GM18520 (cell line): ENCODE measurements around the gene TOGARAM1.

Source experiments
- ATAC-seq: cut with Tn5 transposase; IDR thresholded peaks from one replicate; pipeline ENCODE4 v1.9.1; 2021; ENCODE audit not compliant: unreplicated experiment

The TOGARAM1 gene, protein sequence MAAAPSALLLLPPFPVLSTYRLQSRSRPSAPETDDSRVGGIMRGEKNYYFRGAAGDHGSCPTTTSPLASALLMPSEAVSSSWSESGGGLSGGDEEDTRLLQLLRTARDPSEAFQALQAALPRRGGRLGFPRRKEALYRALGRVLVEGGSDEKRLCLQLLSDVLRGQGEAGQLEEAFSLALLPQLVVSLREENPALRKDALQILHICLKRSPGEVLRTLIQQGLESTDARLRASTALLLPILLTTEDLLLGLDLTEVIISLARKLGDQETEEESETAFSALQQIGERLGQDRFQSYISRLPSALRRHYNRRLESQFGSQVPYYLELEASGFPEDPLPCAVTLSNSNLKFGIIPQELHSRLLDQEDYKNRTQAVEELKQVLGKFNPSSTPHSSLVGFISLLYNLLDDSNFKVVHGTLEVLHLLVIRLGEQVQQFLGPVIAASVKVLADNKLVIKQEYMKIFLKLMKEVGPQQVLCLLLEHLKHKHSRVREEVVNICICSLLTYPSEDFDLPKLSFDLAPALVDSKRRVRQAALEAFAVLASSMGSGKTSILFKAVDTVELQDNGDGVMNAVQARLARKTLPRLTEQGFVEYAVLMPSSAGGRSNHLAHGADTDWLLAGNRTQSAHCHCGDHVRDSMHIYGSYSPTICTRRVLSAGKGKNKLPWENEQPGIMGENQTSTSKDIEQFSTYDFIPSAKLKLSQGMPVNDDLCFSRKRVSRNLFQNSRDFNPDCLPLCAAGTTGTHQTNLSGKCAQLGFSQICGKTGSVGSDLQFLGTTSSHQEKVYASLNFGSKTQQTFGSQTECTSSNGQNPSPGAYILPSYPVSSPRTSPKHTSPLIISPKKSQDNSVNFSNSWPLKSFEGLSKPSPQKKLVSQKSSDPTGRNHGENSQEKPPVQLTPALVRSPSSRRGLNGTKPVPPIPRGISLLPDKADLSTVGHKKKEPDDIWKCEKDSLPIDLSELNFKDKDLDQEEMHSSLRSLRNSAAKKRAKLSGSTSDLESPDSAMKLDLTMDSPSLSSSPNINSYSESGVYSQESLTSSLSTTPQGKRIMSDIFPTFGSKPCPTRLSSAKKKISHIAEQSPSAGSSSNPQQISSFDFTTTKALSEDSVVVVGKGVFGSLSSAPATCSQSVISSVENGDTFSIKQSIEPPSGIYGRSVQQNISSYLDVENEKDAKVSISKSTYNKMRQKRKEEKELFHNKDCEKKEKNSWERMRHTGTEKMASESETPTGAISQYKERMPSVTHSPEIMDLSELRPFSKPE (N-terminal part only)

DNA sequence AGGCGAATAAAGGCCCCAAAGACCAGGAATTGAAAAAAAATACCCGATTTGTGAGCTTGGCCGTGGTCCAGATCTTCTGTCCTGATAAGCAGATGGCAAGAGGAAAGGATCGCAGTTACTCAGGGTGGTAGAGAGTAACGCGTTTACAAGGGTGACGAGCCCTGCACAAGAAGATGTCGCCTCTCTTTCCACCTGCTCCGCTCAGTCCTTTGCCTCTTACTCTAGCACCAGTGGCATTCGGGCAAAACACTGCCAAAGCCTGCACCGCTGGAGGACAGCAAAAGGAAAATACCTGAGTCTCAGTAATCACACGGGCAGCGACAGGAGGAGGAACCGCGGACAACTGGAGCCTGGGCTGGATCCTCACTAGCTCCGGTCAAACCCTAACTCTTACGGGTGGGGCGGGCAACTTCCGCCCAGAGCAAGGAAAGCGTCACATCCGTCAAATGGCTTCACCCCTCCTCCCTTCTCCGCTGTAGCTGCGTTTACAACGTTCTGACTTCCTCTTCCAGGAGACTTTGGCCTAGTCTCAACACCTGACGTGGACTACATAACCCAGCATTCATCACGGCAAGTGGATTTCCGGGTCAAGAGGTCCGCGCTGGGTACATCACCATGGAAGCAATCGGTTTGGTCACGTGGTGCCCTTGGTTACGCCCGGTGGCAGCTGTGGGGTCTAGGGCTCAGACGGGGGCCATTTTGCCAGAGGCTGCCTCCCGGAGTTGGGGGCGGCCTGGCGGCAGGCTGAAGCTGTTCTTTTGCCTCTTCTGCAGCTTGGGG lies at the start of gene TOGARAM1, which contains the start of gene KLHL28:
TSS of gene TOGARAM1 (plus strand) at position 637 of the 780 bp plus-strand sequence. CDS start 232 bp downstream, outside the sequence.
TSS of gene KLHL28 (minus strand) at position 394 of the 780 bp plus-strand sequence. CDS start 16,019 bp downstream, outside the sequence.
- peak; percentile 95 for ATAC-seq

DNA sequence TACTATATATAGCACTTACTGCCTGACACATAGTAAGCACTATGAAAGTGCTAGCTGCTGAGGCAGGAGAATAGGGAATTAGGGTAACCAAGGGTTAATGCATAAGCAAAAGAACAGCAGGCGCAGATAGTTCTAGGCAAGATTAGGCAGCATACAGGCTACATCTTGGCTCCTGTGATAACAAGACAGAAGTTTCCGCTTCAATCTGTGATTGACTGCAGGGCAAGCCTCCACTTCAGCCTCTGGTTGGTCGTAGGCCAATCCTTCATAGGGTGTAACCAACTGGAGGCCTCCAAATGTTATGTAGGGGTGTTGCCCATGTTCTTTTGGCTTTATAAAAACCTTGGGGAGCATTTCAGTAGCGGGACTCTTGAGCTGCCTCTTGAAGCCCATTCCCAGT lies 47.1 kb upstream of the TOGARAM1 start:
- ATAC-seq: no peak

DNA sequence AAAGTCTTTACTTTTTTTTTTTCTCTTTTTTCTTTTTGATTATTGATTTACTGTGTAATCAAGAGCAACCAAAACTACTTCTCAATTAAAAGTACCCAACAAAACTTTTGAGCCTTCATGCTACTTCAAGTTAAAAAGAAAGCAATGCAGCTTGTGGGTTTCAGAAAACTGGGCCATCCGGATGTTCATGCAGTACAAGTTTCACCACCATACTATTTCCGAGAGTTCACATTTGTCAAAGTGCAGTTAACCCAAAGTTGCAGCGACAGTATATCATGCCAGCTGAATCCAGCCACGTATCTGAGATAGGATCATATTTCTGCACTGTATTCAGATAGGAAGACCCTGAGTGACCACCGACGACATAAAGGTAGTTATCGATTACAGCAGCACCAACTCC lies 33.2 kb upstream of the TOGARAM1 start:
- ATAC-seq: no peak

DNA sequence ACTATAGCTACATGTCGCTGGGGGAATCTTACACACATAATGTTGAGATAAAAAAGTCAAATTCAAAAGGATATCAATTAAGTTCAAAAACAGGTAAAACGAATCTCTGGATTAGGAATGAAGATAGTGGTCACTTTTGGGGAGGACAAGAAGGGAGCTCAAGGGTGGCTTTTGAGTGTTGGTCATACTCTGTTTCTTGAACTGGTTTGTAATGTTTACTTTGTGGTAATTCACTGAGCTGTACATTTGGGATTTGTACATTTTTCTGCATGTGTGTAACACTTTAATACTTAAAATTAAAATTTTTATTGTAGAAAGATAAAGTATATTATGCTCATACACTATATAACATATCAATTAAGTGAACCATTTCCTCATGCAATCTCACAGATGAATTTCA lies 26.8 kb upstream of the TOGARAM1 start:
- no peak for ATAC-seq

DNA sequence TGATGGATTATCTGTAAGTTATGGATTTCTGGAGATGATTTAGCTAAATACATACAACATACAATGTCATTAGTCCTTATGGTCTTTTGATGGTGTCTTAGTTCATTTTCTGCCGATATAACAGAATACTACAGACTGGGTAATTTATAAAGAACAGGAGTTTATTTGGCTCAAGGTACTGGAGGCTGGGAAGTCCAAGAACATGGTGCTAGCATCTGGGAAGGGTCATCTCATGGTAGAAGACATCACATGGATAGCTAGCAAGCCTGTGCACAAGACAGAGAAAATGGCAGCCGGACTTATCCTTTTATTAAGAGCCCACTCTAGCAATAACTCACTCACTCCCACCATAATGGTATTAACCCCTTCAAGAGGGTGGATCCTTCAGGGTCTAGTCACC lies 24.4 kb upstream of the TOGARAM1 start:
- ATAC-seq: no peak

DNA sequence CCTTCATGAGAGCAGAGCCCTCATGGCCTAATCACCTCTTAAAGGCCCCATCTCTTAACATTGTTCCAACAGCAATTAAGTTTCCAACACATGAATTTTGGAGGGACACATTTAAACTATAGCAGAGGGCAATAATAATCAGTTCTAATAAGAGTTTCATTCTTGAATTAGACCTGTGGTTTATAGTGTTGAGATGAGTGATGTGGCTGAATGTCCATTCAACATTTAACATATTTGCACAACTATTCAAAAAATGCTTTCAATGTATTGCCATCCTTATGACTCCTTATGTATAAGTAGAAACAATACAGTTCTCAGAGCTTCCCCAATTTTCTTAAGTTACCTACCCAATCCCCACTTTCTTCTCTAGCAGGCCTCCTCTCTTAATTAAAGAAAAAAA lies 21.8 kb upstream of the TOGARAM1 start:
- no peak for ATAC-seq

DNA sequence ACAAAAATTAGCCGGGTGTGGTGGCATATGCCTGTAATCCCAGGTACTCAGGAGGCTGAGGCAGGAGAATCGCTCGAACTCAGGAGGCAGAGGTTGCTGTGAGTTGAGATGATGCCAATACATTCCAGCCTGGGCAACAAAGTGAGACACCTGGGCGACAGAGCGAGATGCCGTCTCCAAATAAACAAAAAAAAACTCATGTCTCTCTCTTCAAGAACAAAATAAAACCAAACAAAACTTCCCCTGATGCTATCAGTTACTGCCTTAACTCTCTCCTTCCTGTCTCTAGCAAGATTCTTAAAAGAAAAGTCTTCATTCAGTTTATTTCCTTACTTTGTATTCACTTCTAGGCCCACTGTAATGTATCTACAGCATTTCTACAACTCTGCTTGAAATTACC lies 21.0 kb upstream of the TOGARAM1 start:
- ATAC-seq: no peak

DNA sequence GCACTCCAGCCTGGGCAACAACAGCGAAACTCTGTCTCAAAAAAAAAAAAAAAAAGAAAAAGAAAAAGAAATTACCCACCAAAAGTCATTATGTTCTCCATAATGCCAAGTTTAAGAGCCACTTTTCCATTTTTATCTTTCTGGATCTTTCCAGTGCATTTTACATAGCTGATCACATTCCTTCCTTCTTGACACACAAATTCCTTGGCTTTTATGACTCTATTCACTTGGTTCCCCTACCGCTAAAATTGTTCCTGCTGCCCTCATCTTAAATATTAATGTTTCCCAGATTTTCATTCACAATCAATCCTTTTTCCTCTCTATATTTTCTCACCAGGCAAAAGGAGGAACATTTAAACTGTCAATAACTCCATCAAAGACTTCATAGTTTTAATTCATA lies 20.4 kb upstream of the TOGARAM1 start:
- ATAC-seq: no peak

DNA sequence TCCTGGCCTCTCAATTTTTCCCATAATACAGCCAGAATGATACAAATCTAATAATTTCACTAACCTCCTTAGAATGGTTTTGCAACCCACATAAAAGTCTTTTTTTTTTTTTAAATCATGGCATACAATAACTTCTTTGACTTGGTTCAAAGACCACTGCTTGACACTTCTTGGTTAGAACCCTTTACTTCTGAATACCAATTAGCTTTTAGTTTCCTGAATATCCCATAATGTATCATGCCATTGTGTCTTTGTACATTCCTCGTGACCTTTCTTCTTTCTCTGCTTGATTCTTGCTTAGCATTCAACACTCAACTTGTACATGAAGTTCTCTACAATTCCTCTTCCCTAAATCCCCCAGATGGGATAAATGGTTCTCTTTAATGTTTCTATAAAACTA lies 19.6 kb upstream of the TOGARAM1 start:
- ATAC-seq: no peak

DNA sequence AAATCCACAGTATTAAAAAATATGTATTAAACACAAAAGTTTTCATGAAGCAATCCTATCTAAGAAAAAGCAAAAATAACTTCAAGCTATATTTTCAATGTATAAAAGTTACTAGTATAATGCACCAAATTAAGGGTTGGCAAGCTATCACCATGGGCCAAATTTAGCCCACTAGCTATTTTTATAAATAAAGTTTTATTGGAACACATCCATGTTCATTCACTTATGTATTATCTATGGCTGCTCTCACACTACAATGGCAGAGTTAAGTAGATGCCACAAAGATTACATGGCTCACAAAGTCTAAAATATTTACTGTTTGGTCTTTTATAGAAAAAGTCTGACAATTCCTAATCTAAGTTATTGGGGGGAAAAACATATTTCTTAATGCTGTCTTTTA lies 17.9 kb upstream of the TOGARAM1 start:
- ATAC-seq: no peak

DNA sequence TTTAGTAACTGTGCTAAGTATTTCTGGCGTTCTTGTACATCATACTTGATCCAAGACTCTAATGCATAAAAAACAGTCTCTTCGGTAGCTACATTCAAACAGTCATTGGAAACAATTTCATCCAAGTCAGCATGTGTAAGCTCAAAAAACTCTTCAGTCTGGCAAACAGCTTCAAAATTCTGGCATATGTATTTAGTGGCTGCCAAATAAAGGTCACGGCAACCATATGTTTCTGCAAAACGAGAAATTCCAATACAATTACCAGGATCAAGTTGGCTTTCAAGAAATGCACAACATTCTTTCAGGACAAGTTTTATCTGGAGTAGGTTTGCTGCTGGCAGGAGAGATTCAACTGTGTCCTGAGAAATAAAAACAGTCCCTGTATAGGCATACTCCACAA lies 16.7 kb upstream of the TOGARAM1 start:
- ATAC-seq: no peak

DNA sequence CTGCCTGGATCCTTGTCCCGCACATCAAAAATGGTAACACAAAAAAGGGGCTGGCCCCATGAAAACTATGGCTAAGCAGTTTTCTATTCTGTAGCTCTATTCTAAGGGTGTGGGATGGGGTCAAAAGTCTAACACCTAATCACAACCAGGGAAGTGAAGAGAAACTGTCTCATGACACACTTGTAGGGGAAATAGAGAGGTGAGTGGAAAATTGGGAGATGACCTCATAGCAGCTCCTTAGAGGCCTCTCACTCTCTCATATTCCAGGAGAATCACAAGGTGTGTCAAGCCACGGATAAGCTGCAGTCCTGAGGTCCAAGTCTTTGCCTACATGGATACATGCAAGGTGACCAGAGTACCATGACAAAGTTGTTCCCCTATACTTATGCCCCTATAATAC lies 10.9 kb upstream of the TOGARAM1 start:
- no peak for ATAC-seq

DNA sequence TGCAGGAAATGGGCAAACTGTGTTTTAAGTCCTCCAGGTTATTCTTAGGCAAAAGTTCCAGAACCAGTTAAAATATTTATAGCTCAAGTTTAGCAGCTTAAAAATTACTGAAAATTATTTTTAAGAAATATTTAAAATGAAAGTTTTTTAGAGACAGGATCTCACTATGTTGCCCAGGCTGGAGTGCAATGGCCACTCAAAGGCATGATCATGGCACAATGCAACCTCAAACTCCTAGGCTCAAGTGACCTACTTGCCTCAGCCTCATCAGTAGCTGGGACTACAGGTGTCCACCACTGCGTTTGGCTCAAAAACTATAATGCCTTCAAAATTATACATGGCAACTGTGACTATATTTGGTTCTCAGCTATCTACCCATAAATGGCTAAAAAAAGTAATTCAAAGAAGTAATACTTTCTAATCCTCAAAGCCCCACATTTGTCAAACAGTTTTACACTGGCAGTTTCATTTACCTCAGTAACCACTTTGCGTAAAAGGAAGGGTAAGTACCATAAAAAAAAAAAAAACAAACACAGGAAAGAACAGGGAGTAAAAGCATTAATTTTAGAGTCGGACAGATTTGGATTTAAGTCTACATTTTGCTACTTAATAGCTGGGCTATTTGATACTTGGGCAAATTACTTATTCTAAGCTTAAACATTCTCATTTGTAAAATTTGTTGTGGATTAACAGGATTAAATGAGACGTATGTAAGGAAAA lies 9.4 kb upstream of the TOGARAM1 start:
- ATAC-seq: no peak

DNA sequence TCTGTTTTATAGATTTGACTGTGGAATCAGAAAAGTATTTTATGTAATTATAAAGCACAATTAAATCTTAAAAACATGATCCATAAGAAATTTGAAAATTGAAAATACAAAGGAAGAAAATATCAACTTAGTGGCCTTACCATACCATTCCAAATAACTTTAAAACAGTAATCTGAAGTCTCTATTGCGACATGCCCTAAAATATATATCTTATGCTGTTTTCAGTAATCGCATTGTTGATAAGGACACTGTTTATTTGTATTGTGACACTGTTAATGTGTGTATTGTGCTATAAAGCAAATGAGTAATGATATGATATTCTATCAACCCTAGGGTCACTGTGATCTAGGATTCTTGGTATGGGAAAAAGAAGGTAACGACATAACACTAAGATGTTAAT lies 7.2 kb upstream of the TOGARAM1 start:
- ATAC-seq: no peak

DNA sequence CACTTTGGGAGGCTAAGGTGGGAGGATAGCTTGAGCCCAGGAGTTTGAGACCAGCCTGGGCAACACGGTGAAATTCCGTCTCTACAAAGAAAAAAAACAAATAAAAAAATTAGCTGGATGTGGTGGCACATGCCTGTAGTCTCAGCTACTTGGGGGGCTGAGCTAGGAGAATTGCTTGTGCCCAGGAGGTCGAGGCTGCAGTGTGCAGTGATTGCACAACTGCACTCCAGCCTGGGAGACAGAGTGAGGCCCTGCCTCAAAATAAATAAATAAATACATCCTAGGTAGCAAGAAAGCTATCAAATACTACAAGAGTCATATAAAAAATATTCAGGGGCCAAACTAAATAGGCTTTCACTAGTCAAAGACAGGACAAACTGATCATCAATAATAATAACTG lies 6.5 kb upstream of the TOGARAM1 start:
- ATAC-seq: no peak

DNA sequence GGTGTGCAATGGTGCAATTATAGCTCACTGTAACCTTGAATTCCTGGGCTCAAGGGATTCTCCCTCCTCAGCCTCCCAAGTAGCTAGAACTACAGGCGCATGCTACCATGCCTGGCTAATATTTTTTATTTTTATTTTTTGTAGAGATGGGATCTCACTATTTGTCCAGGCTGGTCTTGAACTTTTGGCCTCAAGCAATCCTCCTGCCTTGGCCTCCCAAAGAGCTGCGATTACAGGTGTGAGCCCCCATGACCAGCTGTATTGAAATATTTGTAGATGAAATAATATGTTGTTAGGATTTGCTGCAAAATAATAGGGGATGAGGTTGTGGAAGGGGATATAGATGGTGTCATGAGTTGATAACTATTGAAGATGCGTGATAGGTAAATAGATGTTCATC lies 5.1 kb upstream of the TOGARAM1 start:
- ATAC-seq: no peak

DNA sequence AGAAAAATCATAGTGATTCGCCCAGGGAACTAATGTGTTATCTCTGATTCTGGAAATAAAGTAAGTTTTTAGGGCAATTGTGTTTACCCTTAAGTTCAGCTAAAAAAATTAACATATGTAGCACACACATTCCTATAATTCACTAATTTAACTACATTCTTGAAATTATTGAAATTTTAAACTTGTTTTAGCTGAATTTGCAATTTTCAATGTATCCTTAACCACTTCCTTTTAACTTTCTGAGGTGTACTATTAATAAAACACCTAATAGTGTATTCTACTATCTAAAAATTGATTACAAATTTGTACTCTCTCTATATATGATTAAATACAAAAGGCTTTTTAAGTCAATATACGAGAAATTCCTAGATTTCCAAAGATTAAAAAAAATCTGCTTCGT lies 2.5 kb upstream of the TOGARAM1 start:
- no peak for ATAC-seq

DNA sequence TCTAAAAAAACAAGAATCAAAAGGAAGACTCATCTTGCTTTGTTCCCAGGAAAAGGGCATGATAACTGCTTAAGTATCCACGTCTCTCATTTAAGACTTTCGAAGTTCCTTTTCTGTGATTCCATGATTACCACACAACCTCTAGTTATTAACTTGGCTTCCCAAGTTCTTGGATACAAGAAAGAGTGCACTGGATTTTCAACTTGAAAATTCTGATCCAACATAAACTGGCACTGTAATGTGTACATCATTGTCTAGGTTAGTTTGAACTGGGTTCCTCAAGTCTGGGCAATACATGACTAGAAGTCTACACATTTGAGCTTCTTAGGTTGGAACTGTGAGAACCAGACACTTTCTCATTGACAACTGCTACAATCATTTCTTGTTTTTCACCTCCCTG lies 1.8 kb upstream of the TOGARAM1 start:
- ATAC-seq: no peak

DNA sequence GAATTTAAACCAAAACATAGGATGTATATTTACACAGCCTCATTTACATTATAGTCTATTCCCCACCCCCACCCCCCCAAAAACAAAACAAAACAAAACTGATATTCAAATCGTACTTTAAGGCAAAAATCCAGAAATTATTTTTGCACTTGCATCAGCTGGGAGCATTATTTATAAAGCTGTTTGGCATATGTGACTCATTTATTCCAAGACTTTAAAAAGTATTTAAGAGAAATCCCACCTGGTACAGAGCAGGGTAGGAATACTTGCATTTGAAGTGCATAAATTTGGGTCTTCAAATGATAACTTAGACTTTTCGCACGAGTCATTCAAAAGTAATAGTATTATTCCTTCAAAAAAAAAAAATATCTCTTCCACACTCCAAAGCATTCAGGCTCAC lies 1.3 kb upstream of the TOGARAM1 start:
- no peak for ATAC-seq

DNA sequence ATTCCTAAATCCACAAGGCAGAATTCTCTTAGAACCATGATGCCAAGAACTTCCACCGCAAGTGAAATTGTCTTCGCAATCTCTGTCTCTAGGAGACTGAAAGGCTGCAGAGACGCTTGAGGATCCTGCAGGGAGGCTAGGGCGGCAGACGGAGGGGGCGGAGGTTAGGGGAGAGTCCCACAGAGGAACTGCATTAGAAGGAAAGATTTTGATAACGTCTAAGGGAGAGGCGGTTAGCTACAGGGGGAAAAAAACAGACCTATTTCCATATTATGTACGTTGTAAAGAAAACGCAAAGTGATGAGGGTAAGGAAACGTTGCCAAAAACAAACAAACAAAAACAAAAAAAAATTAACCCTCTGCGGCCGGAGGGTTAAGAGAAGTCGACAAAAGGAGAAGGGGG lies 838 bp upstream of the TOGARAM1 start:
- no peak for ATAC-seq
